Neural progenitor cell (in vitro differentiated cells): ENCODE measurements around the gene NARS2. TPM values are rescaled to one million over a fixed set of nuclear protein-coding genes. Genes with fewer than 3 reads are reported as not detected.

Source experiments
- DNase-seq: peaks from one replicate; pipeline ENCODE4 v3.0.0-alpha.2; 2016; ENCODE audit warnings: low spot score
- H2AFZ ChIP-seq: fragments of 200-600 bp; sonication (generic); replicated peaks from 2 replicates; pipeline ENCODE4 v1.6.1; 2016; ENCODE audit warnings: antibody characterized with exemption
- H3F3A ChIP-seq: fragments of 200-600 bp; sonication (generic); 2 replicates; pipeline ENCODE4 v1.6.1; 2016; ENCODE audit warnings: antibody characterized with exemption, low read depth
- H3K27ac ChIP-seq: fragments of 200-600 bp; sonication (generic); 2 replicates; pipeline ENCODE4 v1.5.1; 2016; ENCODE audit warnings: mild to moderate bottlenecking
- H3K27me3 ChIP-seq: fragments of 200-600 bp; sonication (generic); 2 replicates; pipeline ENCODE4 v1.6.1; 2016; ENCODE audit warnings: mild to moderate bottlenecking, moderate library complexity
- H3K36me3 ChIP-seq: fragments of 200-600 bp; sonication (generic); 2 replicates; pipeline ENCODE4 v1.5.1; 2016
- H3K4me1 ChIP-seq: fragments of 200-600 bp; sonication (generic); 2 replicates; pipeline ENCODE4 v1.6.1; 2016; ENCODE audit warnings: mixed run types
- H3K4me2 ChIP-seq: fragments of 200-600 bp; sonication (generic); 2 replicates; pipeline ENCODE4 v1.6.1; 2016
- H3K4me3 ChIP-seq: fragments of 200-600 bp; sonication (generic); 2 replicates; pipeline ENCODE4 v1.5.1; 2016
- H3K79me2 ChIP-seq: fragments of 200-600 bp; sonication (generic); 2 replicates; pipeline ENCODE4 v1.6.1; 2016; ENCODE audit warnings: low read depth
- H3K9ac ChIP-seq: fragments of 200-600 bp; sonication (generic); 2 replicates; pipeline ENCODE4 v1.6.1; 2016
- H3K9me3 ChIP-seq: fragments of 200-600 bp; sonication (generic); 2 replicates; pipeline ENCODE4 v1.5.1; 2016; ENCODE audit warnings: low read depth
- H4K20me1 ChIP-seq: fragments of 200-600 bp; sonication (generic); 2 replicates; pipeline ENCODE4 v1.6.1; 2016; ENCODE audit warnings: low read depth
- H3K27ac Mint-ChIP-seq: 3 replicates; pipeline ENCODE4 v1.8.0; 2021; ENCODE audit warnings: mixed read lengths
- H3K27me3 Mint-ChIP-seq: 2 replicates; pipeline ENCODE4 v1.8.0; 2022; ENCODE audit warnings: low read depth, mild to moderate bottlenecking, inconsistent platforms, moderate library complexity, mixed read lengths; ENCODE audit not compliant: insufficient read depth
- H3K36me3 Mint-ChIP-seq: 3 replicates; pipeline ENCODE4 v1.8.0; 2021; ENCODE audit warnings: mixed read lengths
- H3K4me1 Mint-ChIP-seq: 3 replicates; pipeline ENCODE4 v1.8.0; 2021; ENCODE audit warnings: mixed read lengths
- H3K4me3 Mint-ChIP-seq: 3 replicates; pipeline ENCODE4 v1.8.0; 2021; ENCODE audit warnings: mild to moderate bottlenecking, moderate library complexity, mixed read lengths
- H3K9me3 Mint-ChIP-seq: 3 replicates; pipeline ENCODE4 v1.8.0; 2020; ENCODE audit warnings: mixed read lengths
- EZH2 ChIP-seq: fragments of 200-600 bp; sonication (generic); IDR thresholded peaks from 2 replicates; pipeline ENCODE4 v1.6.1; 2017; ENCODE audit warnings: antibody characterized with exemption, mild to moderate bottlenecking, moderate library complexity
- EZH2phosphoT487 ChIP-seq: fragments of 200-600 bp; sonication (generic); IDR thresholded peaks from 2 replicates; pipeline ENCODE4 v1.6.1; 2017; ENCODE audit warnings: antibody characterized with exemption
- total RNA-seq: library from RNA; depleted of rRNA; stranded (reverse); fragments of >200 nt; gene quantifications from 2 replicates; pipeline ENCODE4 v1.2.3, GENCODE V29; 2015; ENCODE audit warnings: low replicate concordance
- TF ChIP-seq, protein P1 (sequence below): fragments of 200-600 bp; sonication (generic); IDR thresholded peaks from 2 replicates; pipeline ENCODE4 v1.5.1; 2017; ENCODE audit warnings: antibody characterized with exemption, mild to moderate bottlenecking

The NARS2 gene
- total RNA-seq, 1 donor from 2014 or later: 53.0 TPM

GRCh38 chr11:78459738-78460137 is 114.9 kb downstream of the NARS2 start:
- H3K27ac Mint-ChIP-seq: no peak overlapping the region

DNA sequence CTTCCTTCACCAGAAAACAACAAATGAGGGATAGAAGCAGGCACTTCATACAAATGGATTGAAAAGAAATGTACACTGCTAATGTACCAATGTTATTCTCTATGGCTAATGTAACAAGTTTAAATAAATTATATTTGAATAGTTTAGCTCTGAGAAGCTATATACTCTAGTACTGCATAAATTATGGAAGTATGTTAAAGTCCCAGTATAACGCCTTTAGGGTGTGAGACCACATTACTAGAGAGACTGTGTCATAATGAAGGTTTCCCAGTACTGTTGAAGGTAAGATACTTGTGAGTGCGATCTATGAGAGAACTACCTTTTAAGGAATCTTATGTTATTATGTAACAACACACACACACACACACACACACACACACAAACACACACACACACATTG is 117.2 kb downstream of the NARS2 start:
- no peaks in the 10 kb centered on the region for H3K9me3 ChIP-seq
- Mint-ChIP-seq H3K4me3 (no peak overlapping the region), H3K27ac (no peak overlapping the region), H3K36me3 (peaks cover 13% of the 10 kb centered on the region), H3K27me3 (peaks cover 2% of the 10 kb centered on the region), H3K4me1 (no peaks in the 10 kb centered on the region), H3K9me3 (no peaks in the 10 kb centered on the region)
- no peak overlapping the region for H3K4me2 ChIP-seq
- no peaks in the 10 kb centered on the region for H3K27me3 ChIP-seq
- H3K79me2 ChIP-seq: no peaks in the 10 kb centered on the region
- H2AFZ ChIP-seq: no peak overlapping the region
- H3K36me3 ChIP-seq: no peaks in the 10 kb centered on the region
- DNase-seq: no peak
- no peak overlapping the region for H3K9ac ChIP-seq
- H3K27ac ChIP-seq: no peak overlapping the region
- H3K4me1 ChIP-seq: no peaks in the 10 kb centered on the region
- H3K4me3 ChIP-seq: no peak overlapping the region
- no peaks in the 10 kb centered on the region for H4K20me1 ChIP-seq
- H3F3A ChIP-seq: no peaks in the 10 kb centered on the region
- TF ChIP-seq EZH2 (no peak), EZH2phosphoT487 (no peak)
- TF ChIP-seq, protein P1, sequence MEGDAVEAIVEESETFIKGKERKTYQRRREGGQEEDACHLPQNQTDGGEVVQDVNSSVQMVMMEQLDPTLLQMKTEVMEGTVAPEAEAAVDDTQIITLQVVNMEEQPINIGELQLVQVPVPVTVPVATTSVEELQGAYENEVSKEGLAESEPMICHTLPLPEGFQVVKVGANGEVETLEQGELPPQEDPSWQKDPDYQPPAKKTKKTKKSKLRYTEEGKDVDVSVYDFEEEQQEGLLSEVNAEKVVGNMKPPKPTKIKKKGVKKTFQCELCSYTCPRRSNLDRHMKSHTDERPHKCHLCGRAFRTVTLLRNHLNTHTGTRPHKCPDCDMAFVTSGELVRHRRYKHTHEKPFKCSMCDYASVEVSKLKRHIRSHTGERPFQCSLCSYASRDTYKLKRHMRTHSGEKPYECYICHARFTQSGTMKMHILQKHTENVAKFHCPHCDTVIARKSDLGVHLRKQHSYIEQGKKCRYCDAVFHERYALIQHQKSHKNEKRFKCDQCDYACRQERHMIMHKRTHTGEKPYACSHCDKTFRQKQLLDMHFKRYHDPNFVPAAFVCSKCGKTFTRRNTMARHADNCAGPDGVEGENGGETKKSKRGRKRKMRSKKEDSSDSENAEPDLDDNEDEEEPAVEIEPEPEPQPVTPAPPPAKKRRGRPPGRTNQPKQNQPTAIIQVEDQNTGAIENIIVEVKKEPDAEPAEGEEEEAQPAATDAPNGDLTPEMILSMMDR: no peak

More at GRCh38 chr11:78459738-78460137, 114.9 kb downstream of the NARS2 start:
- Histone ChIP-seq H3K9me3 (no peaks in the 10 kb centered on the region), H3K36me3 (no peaks in the 10 kb centered on the region), H3K79me2 (no peaks in the 10 kb centered on the region), H3K27ac (no peak overlapping the region), H3K4me1 (no peaks in the 10 kb centered on the region), H3K9ac (no peak overlapping the region), H2AFZ (no peak overlapping the region), H3K4me2 (no peak overlapping the region), H3K27me3 (no peaks in the 10 kb centered on the region), H3F3A (no peaks in the 10 kb centered on the region), H4K20me1 (no peaks in the 10 kb centered on the region), H3K4me3 (no peak overlapping the region)
- TF ChIP-seq EZH2phosphoT487: no peak
- no peak for TF ChIP-seq EZH2
- TF ChIP-seq, protein P1: no peak
- no peaks in the 10 kb centered on the region for H3K9me3 Mint-ChIP-seq
- peaks cover 2% of the 10 kb centered on the region for H3K27me3 Mint-ChIP-seq
- no peak for DNase-seq
- no peak overlapping the region for H3K4me3 Mint-ChIP-seq
- H3K36me3 Mint-ChIP-seq: peaks cover 19% of the 10 kb centered on the region
- H3K4me1 Mint-ChIP-seq: no peaks in the 10 kb centered on the region

- TF ChIP-seq EZH2phosphoT487 (no peak), EZH2 (no peak)
- TF ChIP-seq, protein P1: no peak
- Histone ChIP-seq H3K4me1 (no peaks in the 10 kb centered on the region), H4K20me1 (no peaks in the 10 kb centered on the region), H3K9me3 (no peaks in the 10 kb centered on the region), H3K79me2 (no peaks in the 10 kb centered on the region), H3K4me2 (no peak overlapping the region), H3F3A (no peaks in the 10 kb centered on the region), H3K9ac (no peak overlapping the region), H2AFZ (no peak overlapping the region), H3K4me3 (no peak overlapping the region), H3K36me3 (no peaks in the 10 kb centered on the region), H3K27me3 (no peaks in the 10 kb centered on the region), H3K27ac (no peak overlapping the region)
- Mint-ChIP-seq H3K4me3 (no peak overlapping the region), H3K27ac (no peak overlapping the region), H3K4me1 (no peaks in the 10 kb centered on the region), H3K9me3 (no peaks in the 10 kb centered on the region), H3K36me3 (peaks cover 8% of the 10 kb centered on the region), H3K27me3 (no peaks in the 10 kb centered on the region)
- DNase-seq: no peak
Observed at GRCh38 chr11:78453140-78453935, 121.3 kb downstream of the NARS2 start.
